ENCODE measurements around the gene CDC42BPA.
"Not testable (repeated sequence)": the region's sequence is repeated elsewhere in the genome, so short reads cannot be mapped to it uniquely, and the experiment has no call there.

CDC42BPA gene

GRCh38 chr1:227305894-227306626 lies 12.2 kb downstream of the CDC42BPA start:
- no peak for DNase-seq

- no peak for DNase-seq
These were observed 13.6 kb downstream of the CDC42BPA start for GRCh38 chr1:227304665-227305064.

- DNase-seq = no peak
These were observed 14.6 kb downstream of the CDC42BPA start for GRCh38 chr1:227303662-227304061.

GRCh38 chr1:227300682-227301081 lies 17.6 kb downstream of the CDC42BPA start:
- no peak for DNase-seq

GRCh38 chr1:227299688-227300087 lies 18.6 kb downstream of the CDC42BPA start:
- DNase-seq = no peak

GRCh38 chr1:227299241-227299627 lies 19.1 kb downstream of the CDC42BPA start:
- no peak for DNase-seq

GRCh38 chr1:227298512-227299240 lies 19.6 kb downstream of the CDC42BPA start:
- no peak for DNase-seq

GRCh38 chr1:227297073-227297793 lies 21.1 kb downstream of the CDC42BPA start:
- DNase-seq = no peak

- no peak for DNase-seq
These were observed 22.7 kb downstream of the CDC42BPA start for GRCh38 chr1:227295609-227296008.

- no peak for DNase-seq
These were observed 32.5 kb downstream of the CDC42BPA start for GRCh38 chr1:227285745-227286144.

GRCh38 chr1:227281371-227281770 lies 36.9 kb downstream of the CDC42BPA start:
- no peak for DNase-seq

GRCh38 chr1:227280836-227281235 lies 37.5 kb downstream of the CDC42BPA start:
- DNase-seq = no peak

- DNase-seq = not testable (repeated sequence)
These were observed 42.1 kb downstream of the CDC42BPA start for GRCh38 chr1:227276156-227276693.

- DNase-seq = no peak
These were observed 44.7 kb downstream of the CDC42BPA start for GRCh38 chr1:227273557-227273956.

GRCh38 chr1:227272428-227272827 lies 45.9 kb downstream of the CDC42BPA start:
- no peak for DNase-seq

- DNase-seq = no peak
These were observed 47.7 kb downstream of the CDC42BPA start for GRCh38 chr1:227270554-227270953.

- DNase-seq = no peak
These were observed 49.3 kb downstream of the CDC42BPA start for GRCh38 chr1:227268943-227269342.

- no peak for DNase-seq
These were observed 52.4 kb downstream of the CDC42BPA start for GRCh38 chr1:227265891-227266290.

GRCh38 chr1:227263869-227264268 lies 54.4 kb downstream of the CDC42BPA start:
- DNase-seq = no peak

GRCh38 chr1:227261501-227261900 lies 56.8 kb downstream of the CDC42BPA start:
- DNase-seq = no peak

GRCh38 chr1:227260433-227260832 lies 57.9 kb downstream of the CDC42BPA start:
- DNase-seq = no peak

- no peak for DNase-seq
These were observed 60.3 kb downstream of the CDC42BPA start for GRCh38 chr1:227257964-227258363.

GRCh38 chr1:227255086-227255732 lies 63.1 kb downstream of the CDC42BPA start:
- DNase-seq = no peak
